SHP77 treated with DMSO at 0.1 percent for 48 hours (cell line): ENCODE data around the gene PSD.

Experiments
- DNase-seq: peaks from one replicate; lab custom pipeline; 2025; lab: John Stamatoyannopoulos, UW

Gene PSD

DNA sequence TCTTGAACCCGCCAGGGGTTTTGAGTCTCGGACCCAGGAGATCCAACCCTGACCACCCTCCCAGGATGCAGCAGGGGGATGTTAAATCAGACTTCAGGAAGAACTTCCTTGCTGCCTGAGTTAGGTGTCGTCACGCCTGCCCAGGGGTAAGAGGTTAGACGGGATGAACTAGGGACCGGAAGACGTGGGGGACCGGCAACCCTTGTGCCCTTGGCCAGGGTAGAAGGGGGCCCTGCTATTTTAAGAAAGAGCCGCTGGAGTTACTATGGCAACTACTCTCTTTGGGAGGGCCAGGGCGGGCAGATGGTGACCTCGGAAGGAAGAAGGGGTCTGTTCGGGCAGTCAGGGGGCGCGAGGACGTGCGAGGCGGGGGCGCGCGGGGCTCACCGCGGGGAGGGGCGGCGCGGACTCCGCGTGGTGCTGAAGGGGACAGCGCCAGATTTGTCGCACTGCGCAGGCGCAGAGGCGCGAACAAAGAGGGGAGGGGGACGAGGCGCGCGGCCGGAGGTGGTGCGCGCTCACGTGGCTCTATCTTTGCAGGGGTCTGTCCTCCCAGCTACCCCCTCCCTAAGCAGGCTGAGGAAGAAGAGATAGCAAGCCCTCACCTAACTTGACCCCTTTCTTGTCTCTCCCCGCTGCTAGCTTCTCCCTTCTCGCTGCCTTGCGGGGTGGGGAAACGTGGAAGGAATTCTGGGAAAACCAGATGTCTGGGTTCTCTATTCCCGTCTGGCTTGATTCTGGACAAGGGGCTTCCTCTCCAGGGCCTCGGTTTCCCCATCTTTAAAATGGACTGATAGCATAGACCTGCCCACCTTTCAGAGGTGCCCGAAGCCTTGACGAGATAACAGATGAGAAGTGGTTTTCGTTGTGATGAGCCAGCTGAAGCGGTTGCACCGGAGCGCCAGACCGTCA lies 940 bp upstream of the PSD start:
- peak; percentile 70 for DNase-seq

DNA sequence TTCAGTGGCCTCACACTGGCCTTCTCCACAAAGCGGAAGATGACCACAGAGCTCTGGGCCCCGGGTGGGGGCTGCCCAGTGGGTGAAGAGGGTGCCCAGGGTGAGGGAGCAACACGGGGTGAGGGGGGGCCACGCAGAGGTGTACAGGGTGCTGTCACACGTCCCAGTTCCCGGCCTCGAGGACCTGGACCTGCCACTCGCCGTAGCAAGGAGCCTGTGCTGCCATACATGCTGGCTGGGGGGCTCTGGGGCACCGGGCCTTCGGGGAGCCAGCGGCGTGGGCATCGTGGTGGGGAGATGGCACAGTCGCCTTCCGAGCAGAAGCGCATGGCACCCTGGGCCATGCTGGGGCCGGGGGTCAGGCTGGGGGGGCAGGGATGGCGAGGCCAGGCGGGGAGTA lies 1.9 kb downstream of the PSD start:
- DNase-seq, result no peak

DNA sequence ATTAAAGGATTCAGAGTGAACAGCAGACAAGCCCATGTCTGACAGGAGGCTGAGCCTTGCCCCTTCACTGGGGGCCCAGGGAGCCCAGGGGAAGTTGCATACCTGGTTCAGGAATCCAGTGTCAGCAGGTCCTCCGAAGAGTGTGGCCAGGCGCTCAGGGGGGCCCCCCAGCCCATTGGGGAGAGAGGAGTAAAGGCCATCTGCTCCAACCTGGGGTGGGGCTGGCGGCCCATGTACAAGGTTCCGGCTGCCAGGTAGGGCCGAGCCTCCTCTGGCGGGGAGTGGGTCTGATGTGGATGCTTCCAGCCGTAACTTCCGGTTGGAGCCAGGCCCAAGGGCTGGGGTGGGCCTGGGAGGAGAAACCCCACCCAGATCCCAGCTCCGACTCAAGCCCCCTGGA lies 2.3 kb downstream of the PSD start:
- DNase-seq, result no peak

- no peak for DNase-seq
These were observed 3.8 kb downstream of the PSD start for GRCh38 chr10:102414749-102415148.

DNA sequence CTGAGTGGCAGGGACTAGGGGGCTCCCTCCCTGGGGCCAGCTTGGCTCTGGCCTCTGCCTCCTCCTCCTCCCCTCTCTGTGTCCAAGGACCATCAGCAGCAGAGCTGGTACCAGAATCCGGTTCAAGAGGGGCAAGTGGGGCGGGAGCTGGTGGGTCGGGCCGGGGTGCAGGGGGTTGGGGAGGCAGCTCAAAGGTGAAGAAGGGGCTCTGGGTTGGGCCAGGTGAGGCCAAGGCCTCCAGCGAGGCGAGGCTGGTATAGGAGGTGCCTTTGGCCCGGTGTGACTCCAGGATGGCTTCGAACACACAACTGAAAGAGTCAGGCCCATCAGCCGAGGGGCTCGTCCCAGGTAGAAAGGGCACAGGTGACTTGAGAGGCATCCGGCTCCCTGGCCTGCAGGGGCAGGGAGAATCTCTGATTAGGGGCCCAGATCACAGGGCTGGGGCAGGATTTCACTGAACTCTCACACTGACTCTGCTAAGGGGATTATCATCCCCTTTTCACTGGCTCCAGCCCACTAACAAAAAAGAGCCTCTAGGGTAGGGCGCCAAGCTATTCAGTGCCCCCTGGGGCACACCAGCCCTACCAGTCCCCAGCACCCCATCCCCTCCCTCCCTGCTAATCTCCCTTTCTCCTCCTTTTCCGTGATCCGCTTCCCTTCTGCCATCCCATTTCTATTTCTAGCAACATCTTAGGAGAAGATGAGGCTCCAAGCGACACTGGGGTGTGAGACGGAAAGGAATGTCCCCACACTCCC lies 4.6 kb downstream of the PSD start:
- no peak for DNase-seq

GRCh38 chr10:102413053-102413705 lies 5.4 kb downstream of the PSD start:
- DNase-seq, result peak; percentile 27

DNA sequence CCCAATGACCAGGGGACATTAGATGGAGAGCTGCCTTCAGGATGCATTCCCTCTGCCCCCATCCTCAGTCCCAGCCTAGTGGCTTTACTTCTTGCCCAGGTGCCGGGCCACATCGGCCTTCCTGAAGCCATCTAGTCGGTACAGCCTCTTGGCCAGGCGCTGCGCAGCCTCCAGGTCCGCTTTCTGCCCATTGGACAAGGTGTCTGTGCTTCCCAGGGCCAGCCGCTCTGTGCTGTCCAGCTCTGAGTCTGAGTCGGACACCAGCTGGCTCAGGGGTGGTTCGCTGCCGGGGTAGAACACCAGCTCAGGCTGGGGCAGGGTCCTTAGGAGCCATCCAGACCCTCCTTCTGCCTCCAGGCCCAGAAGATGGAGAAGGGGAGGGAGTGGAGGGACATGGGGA lies 6.3 kb downstream of the PSD start:
- DNase-seq, result no peak

DNA sequence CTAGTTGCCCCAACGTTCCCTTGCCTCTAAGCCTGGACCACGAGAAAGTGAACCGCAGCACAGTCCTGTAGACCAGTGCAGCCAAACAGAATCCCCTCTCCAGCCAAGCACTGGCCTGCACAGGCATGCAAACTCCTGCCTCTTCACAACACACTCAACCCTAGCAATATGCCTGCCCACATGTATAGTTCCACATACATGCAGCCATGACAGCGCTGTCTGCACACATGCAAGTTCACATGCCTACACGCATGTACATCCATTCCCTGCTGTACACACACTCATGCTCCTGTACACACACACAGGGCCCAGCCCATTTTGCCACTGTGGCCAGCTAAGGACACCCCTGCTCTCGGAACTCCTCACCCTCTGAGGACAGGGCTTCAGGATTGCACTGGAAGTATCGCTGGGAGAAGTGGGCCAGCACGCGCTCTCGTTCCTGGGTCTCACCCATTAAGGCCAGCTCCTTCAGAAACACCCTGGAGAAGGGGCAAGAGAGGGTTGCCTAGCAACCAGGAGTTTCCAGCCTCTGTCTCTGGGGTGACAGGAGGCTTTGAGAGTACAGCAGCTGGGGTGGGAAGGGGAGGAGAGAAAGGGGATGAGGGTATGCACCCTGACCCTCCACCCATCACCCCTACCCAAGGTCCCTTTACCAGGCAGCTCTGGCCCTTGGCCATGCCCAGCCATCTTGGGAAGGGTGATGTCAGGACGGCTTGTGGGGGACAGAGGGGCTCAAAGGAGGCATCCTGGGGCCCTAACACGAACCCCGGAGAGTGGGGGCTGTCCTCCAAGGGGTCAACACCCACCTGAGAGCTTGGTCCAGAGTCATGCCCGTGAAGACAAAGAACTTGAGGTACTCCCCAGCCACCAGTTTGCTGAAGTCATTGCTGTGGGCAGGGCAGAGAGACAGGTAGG lies 7.0 kb downstream of the PSD start:
- no peak for DNase-seq

GRCh38 chr10:102410429-102411073 lies 8.0 kb downstream of the PSD start:
- DNase-seq, result no peak

GRCh38 chr10:102409604-102410428 lies 8.8 kb downstream of the PSD start:
- DNase-seq, result no peak

DNA sequence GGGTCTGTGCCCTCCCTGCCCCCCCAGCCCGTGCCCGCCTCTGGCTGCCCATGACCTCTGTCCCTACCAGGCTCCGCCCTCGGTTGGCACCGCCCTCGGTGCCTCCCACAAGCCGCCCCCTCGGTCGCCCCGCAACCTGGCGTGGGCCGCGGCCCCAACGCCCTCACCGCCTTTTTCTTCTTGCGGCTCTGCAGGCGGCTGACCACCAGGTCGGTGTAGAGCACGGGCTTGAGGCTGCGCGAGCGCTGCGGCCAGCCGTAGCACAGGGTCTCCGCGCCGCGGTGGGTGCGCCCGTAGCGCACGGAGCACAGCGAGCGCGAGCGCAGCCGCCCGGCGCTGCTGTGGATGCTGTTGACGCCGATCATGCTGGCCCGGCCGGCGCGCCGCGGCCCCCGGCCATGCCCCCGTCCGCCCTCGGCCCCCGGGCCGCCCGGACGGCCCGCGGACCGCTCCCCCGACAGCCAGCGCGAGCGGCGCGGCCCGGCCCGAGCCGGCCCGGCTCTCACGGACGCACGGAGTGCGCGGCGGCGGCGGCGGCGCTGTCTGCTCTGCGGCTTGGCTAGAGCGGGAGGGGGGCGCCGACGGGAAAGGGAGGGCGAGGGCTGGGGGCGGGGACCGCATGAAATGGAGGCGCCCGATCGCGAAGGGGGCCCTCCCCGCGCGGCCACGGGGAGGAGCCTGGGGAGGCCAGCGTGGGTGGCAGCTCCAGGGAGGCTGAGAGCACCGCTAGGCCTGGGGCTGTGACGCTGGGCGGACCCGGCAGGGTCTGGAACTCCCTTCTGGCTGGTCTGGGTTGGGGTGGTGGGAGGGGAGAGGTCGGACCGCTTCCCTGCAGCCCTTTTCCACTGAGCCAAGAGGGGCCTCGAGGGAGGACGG lies 9.6 kb downstream of the PSD start:
- no peak for DNase-seq

- DNase-seq, result no peak
These were observed 10.4 kb downstream of the PSD start for GRCh38 chr10:102408131-102408727.

DNA sequence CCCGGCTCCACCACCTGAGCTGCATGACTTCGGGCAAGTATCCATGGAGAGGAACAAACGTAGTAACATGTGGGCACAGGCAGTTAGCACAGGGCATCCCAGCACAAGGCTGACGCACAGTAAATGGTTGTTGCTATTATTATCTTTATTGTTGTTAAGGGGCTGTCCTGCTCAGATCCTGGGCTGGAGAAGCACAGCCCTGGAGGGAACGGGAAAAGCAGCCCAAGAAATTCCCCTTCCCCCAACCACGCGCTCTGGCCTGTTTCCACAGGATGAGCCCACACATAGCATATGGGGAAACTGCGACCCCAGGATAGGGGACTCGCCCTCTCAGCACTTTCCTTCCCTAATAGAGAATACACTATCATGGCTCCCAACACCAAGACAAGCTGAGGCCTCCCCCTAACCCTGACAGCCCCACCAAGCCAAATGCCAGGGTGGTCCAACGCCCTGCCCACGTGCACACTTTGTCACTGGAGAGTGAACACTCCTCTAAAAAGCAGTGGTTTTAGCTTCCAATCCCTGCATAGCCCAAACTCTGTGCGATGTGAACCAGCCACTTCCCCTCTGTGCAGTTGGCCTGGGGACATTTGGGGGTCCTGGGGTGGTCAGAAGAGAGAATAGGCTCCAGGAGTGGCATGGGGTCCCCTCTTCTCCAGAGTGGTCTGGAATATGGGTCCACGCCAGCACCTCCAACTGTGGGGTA lies 11.0 kb downstream of the PSD start:
- no peak for DNase-seq

DNA sequence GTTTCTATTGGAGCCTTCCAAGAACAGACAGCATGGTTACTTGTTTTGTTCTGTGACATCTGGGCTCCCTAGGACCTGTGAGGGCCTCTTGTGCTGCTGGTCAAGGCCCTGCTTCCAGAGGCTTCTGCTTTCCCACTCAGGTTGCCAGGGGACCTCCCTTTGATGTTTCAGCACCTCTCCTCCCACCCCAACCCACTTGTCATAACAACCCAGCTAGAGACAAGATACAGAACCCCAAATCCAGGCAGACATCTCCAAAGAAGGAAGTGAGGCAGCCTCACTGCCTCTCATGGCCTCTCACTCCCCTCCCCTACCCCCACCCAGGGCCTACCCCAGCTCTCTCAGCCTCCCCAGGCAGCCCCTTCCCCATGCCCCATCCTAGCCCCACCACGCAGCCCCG lies 11.8 kb downstream of the PSD start:
- DNase-seq, result no peak

GRCh38 chr10:102405632-102406031 lies 13.0 kb downstream of the PSD start:
- DNase-seq, result no peak

- DNase-seq, result no peak
These were observed 13.4 kb downstream of the PSD start for GRCh38 chr10:102405108-102405571.

DNA sequence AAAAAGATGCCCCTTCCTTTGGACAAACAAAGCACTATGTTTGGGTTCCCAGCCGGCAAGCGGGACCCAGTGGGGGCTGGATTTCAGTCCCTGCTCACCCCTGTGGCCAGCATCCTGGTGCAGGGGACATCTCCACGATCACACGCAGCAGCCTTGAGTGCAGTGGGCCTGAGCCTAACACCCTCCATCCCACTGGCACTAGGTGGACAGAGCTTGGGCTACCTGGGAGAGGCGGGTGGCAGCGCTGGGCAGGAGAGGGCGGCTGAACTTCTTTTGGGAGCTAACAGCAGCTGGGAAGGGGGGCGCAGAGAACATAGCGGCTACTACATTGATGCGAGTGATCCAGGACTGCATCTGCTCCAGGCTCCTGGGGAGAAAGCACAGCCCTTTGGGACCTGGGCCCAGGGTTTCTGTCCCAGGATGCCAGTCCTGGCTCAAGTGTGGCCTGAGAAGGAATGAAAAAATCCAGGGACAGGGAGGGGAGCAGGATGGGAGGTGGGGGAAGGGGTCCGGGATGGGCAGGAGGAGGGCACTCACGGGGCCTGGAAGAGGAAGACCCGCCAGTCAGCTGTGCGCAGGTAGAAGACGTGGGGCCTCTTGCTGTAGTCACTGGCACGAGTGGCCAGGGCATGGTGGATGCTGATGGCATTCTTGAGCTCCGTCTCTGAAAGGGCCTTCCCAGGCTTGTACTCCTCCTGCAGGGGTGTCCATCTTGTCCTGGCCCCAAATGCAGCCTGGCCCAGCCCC lies 14.1 kb downstream of the PSD start:
- no peak for DNase-seq
